K562 (cell line): ENCODE data around the gene DNAH8. TPM values are rescaled to one million over a fixed set of nuclear protein-coding genes. Genes with fewer than 3 reads are reported as not detected.

ENCODE experiments used
- ATAC-seq: fragments of 200-7000 bp; cut with Tn5 transposase; 3 replicates; pipeline ENCODE4 v1.9.1; 2020; ENCODE audit warnings: moderate library complexity
- BruUV-seq: library from RNA; stranded (reverse); fragments of 400-500 nt; replicated peaks from 2 replicates; lab custom pipeline; 2021; lab: Mats Ljungman, UMichigan
- CTCF ChIA-PET: fragments of 300-600 bp; formaldehyde crosslinking; extraction: SDS; loops from one replicate; lab custom pipeline; 2021; ENCODE audit warnings: low intra/inter-chr PET ratio; lab: Yijun Ruan, JAX
- POLR2A ChIA-PET: fragments of 300-600, 350-650 bp; sonication (Branson Sonifier 250); formaldehyde crosslinking; extraction: SDS; loops from one replicate; lab custom pipeline; 2021; ENCODE audit warnings: antibody characterized with exemption, inconsistent platforms; lab: Yijun Ruan, JAX
- DNase-seq, 4 experiments: peaks; one replicate each; pipeline versions ENCODE4 v3.0.0 to v3.0.0-alpha.2; 2011 to 2018; ENCODE audit warnings: low spot score in 3 of 4, mixed read lengths in 3 of 4; ENCODE audit errors: extremely low read depth in 1 of 4
- FAIRE-seq: peaks from 2 replicates; lab custom pipeline; 2011; peaks lifted over from hg19 to GRCh38; lab: Jason Lieb, UNC
- H2AFZ ChIP-seq: 2 replicates; pipeline ENCODE4 v1.6.0; 2011; ENCODE audit warnings: low read depth, low read length, control low read depth, inconsistent platforms
- H3K27ac ChIP-seq: fragments of 200-600 bp; 3 replicates; pipeline ENCODE4 v1.8.0; 2011; ENCODE audit warnings: low read depth, mild to moderate bottlenecking, control low read depth, inconsistent platforms, low read length, moderate library complexity, mixed read lengths; ENCODE audit errors: extremely low read depth
- H3K27me3 ChIP-seq, 2 experiments: fragments of 300-600 bp in 1 of 2; 2 replicates in 1 of 2; 3 replicates in 1 of 2; pipeline versions ENCODE4 v1.6.0 to v1.8.0; 2011; ENCODE audit warnings: inconsistent platforms in 2 of 2, low read length in 2 of 2, mild to moderate bottlenecking in 1 of 2, mixed read lengths in 1 of 2, moderate library complexity in 1 of 2; ENCODE audit not compliant: control insufficient read depth in 2 of 2, insufficient read depth in 2 of 2
- H3K36me3 ChIP-seq: fragments of 300-600 bp; 3 replicates; pipeline ENCODE4 v1.8.0; 2011; ENCODE audit warnings: mild to moderate bottlenecking, low read length, inconsistent platforms; ENCODE audit not compliant: control insufficient read depth, insufficient read depth
- H3K4me1 ChIP-seq, 2 experiments: fragments of 200-600 bp in 1 of 2; replicated peaks in 1 of 2; 2 replicates in 1 of 2; 3 replicates in 1 of 2; pipeline versions ENCODE4 v1.5.1 to v1.8.0; 2011; ENCODE audit warnings: inconsistent platforms in 2 of 2, low read length in 2 of 2, mild to moderate bottlenecking in 1 of 2, mixed read lengths in 1 of 2, moderate library complexity in 1 of 2; ENCODE audit not compliant: control insufficient read depth in 2 of 2, insufficient read depth in 2 of 2
- H3K4me2 ChIP-seq: 2 replicates; pipeline ENCODE4 v1.6.1; 2011; ENCODE audit warnings: low read length, control low read depth, inconsistent platforms, mixed read lengths; ENCODE audit not compliant: insufficient read depth
- H3K4me3 ChIP-seq: fragments of 200-600 bp; sonication (generic), shearing (Covaris generic); 2 replicates; pipeline ENCODE4 v1.5.1; 2016; ENCODE audit warnings: control low read depth, inconsistent platforms
- H3K79me2 ChIP-seq: fragments of 200-600 bp; 3 replicates; pipeline ENCODE4 v1.8.0; 2011; ENCODE audit warnings: low read length, inconsistent platforms; ENCODE audit not compliant: control insufficient read depth, insufficient read depth
- H3K9ac ChIP-seq, 2 experiments: 2 replicates each; pipeline versions ENCODE4 v1.6.0 to v1.6.1; 2011; ENCODE audit warnings: low read depth in 2 of 2, low read length in 2 of 2, control low read depth in 1 of 2, inconsistent platforms in 1 of 2, mild to moderate bottlenecking in 1 of 2, mixed read lengths in 1 of 2; ENCODE audit not compliant: insufficient read depth in 1 of 2
- H3K9me1 ChIP-seq: one replicate; pipeline ENCODE4 v1.6.0; 2011; ENCODE audit warnings: inconsistent platforms, mild to moderate bottlenecking, low read length, moderate library complexity; ENCODE audit not compliant: control insufficient read depth, insufficient read depth
- H3K9me3 ChIP-seq: replicated peaks from 2 replicates; pipeline ENCODE4 v1.5.1; 2011; ENCODE audit warnings: low read depth, low read length, inconsistent platforms; ENCODE audit not compliant: control insufficient read depth, insufficient read depth
- H4K20me1 ChIP-seq: replicated peaks from 2 replicates; pipeline ENCODE4 v1.6.1; 2011; ENCODE audit warnings: low read length, inconsistent platforms, mixed read lengths; ENCODE audit not compliant: control insufficient read depth, insufficient read depth
- ASH1L ChIP-seq: fragments of 450-650 bp; IDR thresholded peaks from 2 replicates; pipeline ENCODE4 v1.6.1; 2018; ENCODE audit warnings: borderline replicate concordance, mild to moderate bottlenecking, low read depth; ENCODE audit not compliant: partially characterized antibody
- EP300 ChIP-seq: IDR thresholded peaks from 2 replicates; pipeline ENCODE4 v1.6.1; 2012; ENCODE audit warnings: low read length, improper control_type of control experiment
- NCOA1 ChIP-seq: fragments of 450-650 bp; IDR thresholded peaks from 2 replicates; pipeline ENCODE4 v1.6.1; 2016; ENCODE audit warnings: low read depth
- PML ChIP-seq: IDR thresholded peaks from 2 replicates; pipeline ENCODE4 v1.6.1; 2012; ENCODE audit warnings: low read length, inconsistent platforms
- RBBP5 ChIP-seq: fragments of 200-600 bp; sonication (generic); IDR thresholded peaks from 2 replicates; pipeline ENCODE4 v1.6.1; 2012; ENCODE audit warnings: borderline replicate concordance, mild to moderate bottlenecking, low read length, control low read depth, inconsistent platforms; ENCODE audit not compliant: insufficient read depth, poor library complexity, severe bottlenecking
- SMARCA4 ChIP-seq: fragments of 450-650 bp; IDR thresholded peaks from 2 replicates; pipeline ENCODE4 v1.6.1; 2016
- TAL1 ChIP-seq: fragments of 450-650 bp; IDR thresholded peaks from 2 replicates; pipeline ENCODE4 v1.6.1; 2016; ENCODE audit warnings: mild to moderate bottlenecking
- TCF3 ChIP-seq: sonication (generic); formaldehyde crosslinking; IDR thresholded peaks from 2 replicates; pipeline ENCODE4 v1.4.0; 2020; ENCODE audit warnings: mild to moderate bottlenecking, missing genetic modification reagents
- ZBTB12 ChIP-seq: fragments of 250-450 bp; sonication (Bioruptor Pico); IDR thresholded peaks from 2 replicates; pipeline ENCODE4 v1.4.0; 2020
- ZNF24 ChIP-seq: fragments of 450-650 bp; IDR thresholded peaks from 2 replicates; pipeline ENCODE4 v1.6.1; 2016
- ZNF282 ChIP-seq: sonication (generic); formaldehyde crosslinking; IDR thresholded peaks from 2 replicates; pipeline ENCODE4 v1.8.1; 2023; ENCODE audit warnings: missing genetic modification reagents
- ZNF311 ChIP-seq: fragments of 250-450 bp; sonication (Bioruptor Pico); IDR thresholded peaks from 2 replicates; pipeline ENCODE4 v1.4.0; 2020; ENCODE audit warnings: mild to moderate bottlenecking, moderate library complexity
- WGBS: fragments of 100-300 bp; shearing (Covaris generic); methylation state at CpG from one replicate; pipeline ENCODE4 v1.1.6; 2016; ENCODE audit warnings: low coverage, mixed read lengths; ENCODE audit not compliant: insufficient coverage; ENCODE audit errors: missing lambda C conversion rate; 5-methylcytosine and 5-hydroxymethylcytosine counted together
- in situ Hi-C: fragments of 300-500 bp; cut with MboI; formaldehyde crosslinking; loops from 4 replicates; pipeline ENCODE4 v1.15.0; 2018; ENCODE audit warnings: inconsistent platforms, mixed read lengths
- intact Hi-C: fragments of 100-400 bp; cut with micrococcal nuclease; formaldehyde crosslinking; loops from 2 replicates; pipeline ENCODE4 v1.14.2; 2022
- polyA plus RNA-seq, 8 experiments: library from polyadenylated mRNA; depleted of rRNA in 4 of 8; stranded (reverse) in 5 of 8; unstranded in 3 of 8; fragments of >200 nt; fragmentation: Nextera tagmentation in 2 of 8; fragmentation: Illumina TruSeq in 1 of 8; extraction: Ambion mirVana in 2 of 8; extraction: Trizol in 1 of 8; gene quantifications; 2 replicates each; pipeline versions ENCODE4 v1.2.1 to v1.2.3, GENCODE V29; 2011 to 2014; ENCODE audit warnings: inconsistent platforms in 1 of 8, missing spikeins in 1 of 8
- total RNA-seq, 7 experiments: library from RNA; depleted of rRNA in 6 of 7; stranded (reverse); fragments of >200 nt in 6 of 7; fragmentation: Illumina TruSeq in 2 of 7; extraction: Trizol in 2 of 7; gene quantifications; 2 replicates each; pipeline versions ENCODE4 v1.2.1 to v1.2.3, GENCODE V29; 2011 to 2021; ENCODE audit warnings: low replicate concordance in 1 of 7
- TF ChIP-seq, protein P1 (sequence below): IDR thresholded peaks from 2 replicates; pipeline ENCODE4 v1.6.1; 2011; ENCODE audit not compliant: insufficient read length; ENCODE audit errors: extremely low read depth
- TF ChIP-seq, protein P2 (sequence below), 2 experiments: fragments of 250-450 bp in 1 of 2; fragments of 450-650 bp in 1 of 2; sonication (Bioruptor Pico) in 1 of 2; IDR thresholded peaks; 2 replicates each; pipeline versions ENCODE4 v1.6.1 to v1.8.0; 2016 to 2021; ENCODE audit warnings: mild to moderate bottlenecking in 2 of 2, moderate library complexity in 2 of 2, missing compliant biosample characterization in 1 of 2, missing genetic modification characterization in 1 of 2

The DNAH8 gene
- total and polyA plus RNA-seq, 9 of the 15 experiments (the other 6 are each of a cell fraction or from before 2014, with no cell fraction given), result 1.2 to 4.2 (median 2.9) TPM

GRCh38 chr6:38786486-38786885 is 71.4 kb downstream of the DNAH8 start:
- no peak for FAIRE-seq
- Histone ChIP-seq H4K20me1 (no peaks in the 10 kb centered on the region), H3K79me2 (no peaks in the 10 kb centered on the region)
- TF ChIP-seq, protein P1, sequence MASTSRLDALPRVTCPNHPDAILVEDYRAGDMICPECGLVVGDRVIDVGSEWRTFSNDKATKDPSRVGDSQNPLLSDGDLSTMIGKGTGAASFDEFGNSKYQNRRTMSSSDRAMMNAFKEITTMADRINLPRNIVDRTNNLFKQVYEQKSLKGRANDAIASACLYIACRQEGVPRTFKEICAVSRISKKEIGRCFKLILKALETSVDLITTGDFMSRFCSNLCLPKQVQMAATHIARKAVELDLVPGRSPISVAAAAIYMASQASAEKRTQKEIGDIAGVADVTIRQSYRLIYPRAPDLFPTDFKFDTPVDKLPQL, result no peak
- TF ChIP-seq, protein P2, sequence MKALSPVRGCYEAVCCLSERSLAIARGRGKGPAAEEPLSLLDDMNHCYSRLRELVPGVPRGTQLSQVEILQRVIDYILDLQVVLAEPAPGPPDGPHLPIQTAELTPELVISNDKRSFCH (CRISPR knock-in tag; IDR thresholded peaks at IDR 0.05), result no peak
- TF ChIP-seq, protein P2 (tag; IDR thresholded peaks at IDR 0.05), result no peak
- TF ChIP-seq, all 486 proteins: peak for 0
- Histone ChIP-seq H3K4me1 (peaks cover 10 to 29% of the 10 kb centered on the region in 2 experiments; a peak in 4 of 5 replicates), H3K36me3 (no peaks in the 10 kb centered on the region), H3K27me3 (no peaks in the 10 kb centered on the region), H2AFZ (no peak overlapping the region), H3K4me3 (no peak overlapping the region), H3K27ac (no peak overlapping the region), H3K9me1 (no peaks in the 10 kb centered on the region), H3K9me3 (no peaks in the 10 kb centered on the region), H3K4me2 (no peak overlapping the region), H3K9ac (no peak overlapping the region)
- ATAC-seq (no peak), DNase-seq (no peak)
- POLR2A ChIA-PET, result interaction anchor here (1.4 kb wide), 1 partner anchor 13 kb away, joined by 3 read pairs; no protein-coding TSS in a partner anchor
- no TSS peak for BruUV-seq
- 61% methylated on average over 5 of the region's 5 CpGs for WGBS
- intact Hi-C loops, result no loop called here
- in situ Hi-C loops, result no loop called here
- CTCF ChIA-PET, result no interaction called here

DNA sequence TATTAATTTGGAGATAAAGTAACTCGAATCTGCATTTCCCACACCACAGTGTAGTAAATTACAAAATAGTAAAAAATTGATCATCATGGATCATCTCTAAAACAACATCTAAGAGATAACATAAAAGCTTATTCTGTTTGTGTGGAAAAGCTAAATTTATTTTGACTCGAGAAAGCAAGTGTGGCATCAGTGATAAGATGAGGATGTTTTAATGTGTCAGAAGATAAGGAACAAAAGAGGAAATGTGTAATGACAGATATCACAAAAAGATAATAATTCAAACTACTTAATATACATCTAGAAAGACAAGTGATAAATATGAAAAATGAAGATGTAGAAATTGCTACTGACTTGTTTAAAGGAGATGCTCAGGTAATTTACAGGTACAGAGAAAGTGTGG is 74.1 kb downstream of the DNAH8 start:
- 8% methylated on average over 2 of the region's 2 CpGs for WGBS
- ChIA-PET CTCF (no interaction called here), POLR2A (interaction anchor here (0.7 to 1.8 kb wide), 5 partner anchors 9 to 151 kb away, joined by 3 read pairs; no protein-coding TSS in a partner anchor)
- in situ Hi-C loops (no loop called here), intact Hi-C loops (no loop called here)
- Histone ChIP-seq H3K4me1 (peaks cover 0 to 8% of the 10 kb centered on the region in 2 experiments; a peak in 3 of 5 replicates), H4K20me1 (no peaks in the 10 kb centered on the region), H3K9ac (no peak overlapping the region), H3K27me3 (no peaks in the 10 kb centered on the region), H3K9me3 (no peaks in the 10 kb centered on the region), H3K4me2 (no peak overlapping the region), H3K4me3 (no peak overlapping the region), H3K27ac (no peak overlapping the region), H2AFZ (no peak overlapping the region), H3K9me1 (no peaks in the 10 kb centered on the region), H3K79me2 (no peaks in the 10 kb centered on the region), H3K36me3 (peaks cover 3% of the 10 kb centered on the region; the same call in 1 of the 3 replicates)
- DNase-seq (no peak), ATAC-seq (no peak), FAIRE-seq (no peak)
- no TSS peak for BruUV-seq
- TF ChIP-seq ZBTB12 (CRISPR knock-in tag) (no peak), ZNF282 (CRISPR knock-in tag) (no peak), SMARCA4 (peak; percentile 69; the same call in 1 of the 2 replicates), TAL1 (peak; percentile 84), ZNF24 (no peak), RBBP5 (no peak), NCOA1 (no peak), EP300 (peak; percentile 60), PML (peak; percentile 26; the same call in 1 of the 2 replicates), TCF3 (peak; percentile 57), ASH1L (no peak), ZNF311 (no peak)
